T-helper 1 cell treated with Interleukin-12 subunit alpha and Interleukin-12 subunit beta and Interleukin-4 antibody, amounts not matched to agents 30 ng/mL and 1 ng/mL, for 36 hours (primary cell): ENCODE data around the gene SETD3. TPM values are rescaled to one million over a fixed set of nuclear protein-coding genes. Genes with fewer than 3 reads are reported as not detected.

ENCODE experiments used
- intact Hi-C: fragments of 100-400 bp; cut with micrococcal nuclease; formaldehyde crosslinking; loops from one replicate; pipeline ENCODE4 v1.15.1; 2024
- total RNA-seq: library from RNA; stranded (reverse); gene quantifications from 2 replicates; pipeline ENCODE4 v1.2.3, GENCODE V29; 2022

SETD3 gene
- total RNA-seq, 1 donor from 2014 or later: 59.5 TPM

DNA sequence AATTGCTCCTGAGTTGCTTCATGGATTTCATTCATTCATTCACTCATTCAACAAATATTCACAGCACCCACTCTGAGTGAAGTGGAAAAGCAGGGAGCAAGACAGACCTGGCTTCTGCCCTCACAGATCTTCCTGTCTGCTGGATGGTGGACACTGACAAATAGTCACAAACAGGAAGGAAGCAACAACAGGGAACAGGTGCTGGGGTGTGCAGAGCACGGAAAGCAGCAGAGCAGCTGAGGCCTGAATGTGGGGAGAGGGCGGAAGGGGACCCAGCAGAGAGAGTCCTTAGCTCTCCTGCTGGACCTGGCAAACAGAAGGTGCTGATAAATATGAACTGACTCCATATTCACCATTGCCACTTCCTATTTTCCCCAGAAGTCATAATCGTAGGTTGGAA is 54.4 kb downstream of the SETD3 start:
- intact Hi-C loops: no loop called here

DNA sequence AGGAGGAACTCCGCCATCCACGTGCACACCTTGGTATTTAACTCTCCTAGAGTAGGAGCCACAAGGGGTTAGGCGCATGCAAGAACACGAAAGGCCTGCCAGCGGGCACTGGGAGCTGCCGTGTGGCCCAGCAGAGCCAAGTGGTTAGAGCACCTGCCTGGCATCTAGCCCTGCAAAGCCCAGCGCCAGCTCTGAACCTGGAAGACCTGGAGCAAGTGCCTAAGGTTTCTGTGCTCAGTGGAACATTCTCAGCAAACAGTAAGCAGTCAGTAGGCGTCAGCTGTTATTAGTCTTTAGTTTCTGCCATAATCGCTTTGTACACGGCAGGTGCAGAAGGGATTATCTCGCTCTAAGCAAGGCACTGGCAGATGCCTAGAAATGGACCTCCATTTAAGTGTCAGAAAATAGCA is 55.4 kb downstream of the SETD3 start:
- intact Hi-C loops: no loop called here

GRCh38 chr14:99424306-99424877 is 56.3 kb downstream of the SETD3 start:
- intact Hi-C loops: no loop called here

- intact Hi-C loops: no loop called here
These were observed 57.2 kb downstream of the SETD3 start for GRCh38 chr14:99423434-99423833.

GRCh38 chr14:99422228-99423010 is 58.2 kb downstream of the SETD3 start:
- intact Hi-C loops: no loop called here

GRCh38 chr14:99420711-99421110 is 59.9 kb downstream of the SETD3 start:
- intact Hi-C loops: no loop called here

DNA sequence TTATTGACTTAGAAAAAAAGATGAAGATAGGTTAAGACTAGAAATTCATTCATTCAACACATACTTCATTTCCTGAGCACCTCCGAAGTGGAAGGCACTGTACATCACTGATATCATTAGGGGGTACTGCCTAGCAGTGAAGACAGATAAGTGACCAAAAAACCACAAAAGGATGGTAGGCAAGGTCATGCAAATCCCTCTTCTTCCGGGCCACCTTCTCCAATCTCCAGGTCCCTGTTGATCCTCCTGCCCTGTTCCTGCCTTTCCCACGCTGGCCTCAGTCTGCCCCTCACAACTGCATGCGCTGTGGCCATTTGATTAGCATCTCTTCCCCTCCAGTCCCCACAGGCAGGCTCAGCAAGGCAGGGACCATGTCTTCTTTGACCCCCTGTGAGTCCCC is 60.8 kb downstream of the SETD3 start:
- intact Hi-C loops: loop anchor here (10.0 kb wide), 1 partner anchor 1445 kb away; no protein-coding TSS in a partner anchor

- intact Hi-C loops: loop anchor here (10.0 kb wide), 1 partner anchor 1443 kb away; no protein-coding TSS in a partner anchor
These were observed 62.4 kb downstream of the SETD3 start for GRCh38 chr14:99418242-99418641.

- intact Hi-C loops: loop anchor here (10.0 kb wide), 1 partner anchor 1442 kb away; no protein-coding TSS in a partner anchor
These were observed 63.8 kb downstream of the SETD3 start for GRCh38 chr14:99416909-99417308.

GRCh38 chr14:99415496-99416281 is 65.0 kb downstream of the SETD3 start:
- intact Hi-C loops: loop anchor here (1.0 to 10.0 kb wide), 8 partner anchors 22 to 1441 kb away; partner anchors contain the start of genes BCL11B and CCNK

DNA sequence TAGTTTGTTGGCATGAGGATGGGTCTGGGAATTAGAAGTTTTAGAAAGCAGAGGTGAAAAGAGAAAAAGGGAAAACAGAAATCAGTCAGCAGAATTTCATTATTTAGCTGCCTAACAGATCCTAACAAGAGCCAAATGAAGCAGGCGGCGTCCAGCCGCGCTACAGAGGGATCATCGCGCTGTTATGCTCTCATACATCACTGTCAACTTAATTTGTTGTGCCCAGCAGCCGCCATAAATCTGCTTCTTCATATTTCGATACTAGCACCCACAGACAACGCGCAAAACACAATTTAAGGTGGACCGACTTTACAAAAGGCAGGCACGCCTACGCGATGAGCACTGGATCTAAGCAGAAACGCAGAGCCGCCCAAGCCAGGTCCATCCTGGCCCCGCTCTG is 66.7 kb downstream of the SETD3 start:
- intact Hi-C loops: loop anchor here (2.0 to 10.0 kb wide), 3 partner anchors 227 to 1439 kb away; no protein-coding TSS in a partner anchor

DNA sequence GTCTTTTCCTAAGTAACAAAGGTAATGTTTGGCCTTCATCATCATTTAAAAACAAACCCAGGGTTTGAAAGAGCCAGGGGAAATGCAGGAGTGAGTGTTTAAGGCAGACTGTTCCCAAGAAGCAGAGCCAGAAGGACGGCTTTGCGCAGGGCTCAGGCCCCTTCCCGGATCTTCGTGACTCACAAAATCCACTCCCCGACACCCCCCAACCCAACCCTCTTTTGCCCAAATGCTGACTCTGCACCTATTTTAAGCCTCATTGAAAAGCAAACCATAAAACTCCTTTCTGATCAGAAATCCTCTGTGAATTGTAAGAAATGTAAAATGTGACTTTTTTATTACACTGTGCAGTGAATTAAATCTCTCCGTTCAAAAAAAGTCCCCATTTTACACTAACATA is 67.5 kb downstream of the SETD3 start:
- intact Hi-C loops: loop anchor here (10.0 kb wide), 1 partner anchor 1438 kb away; no protein-coding TSS in a partner anchor

DNA sequence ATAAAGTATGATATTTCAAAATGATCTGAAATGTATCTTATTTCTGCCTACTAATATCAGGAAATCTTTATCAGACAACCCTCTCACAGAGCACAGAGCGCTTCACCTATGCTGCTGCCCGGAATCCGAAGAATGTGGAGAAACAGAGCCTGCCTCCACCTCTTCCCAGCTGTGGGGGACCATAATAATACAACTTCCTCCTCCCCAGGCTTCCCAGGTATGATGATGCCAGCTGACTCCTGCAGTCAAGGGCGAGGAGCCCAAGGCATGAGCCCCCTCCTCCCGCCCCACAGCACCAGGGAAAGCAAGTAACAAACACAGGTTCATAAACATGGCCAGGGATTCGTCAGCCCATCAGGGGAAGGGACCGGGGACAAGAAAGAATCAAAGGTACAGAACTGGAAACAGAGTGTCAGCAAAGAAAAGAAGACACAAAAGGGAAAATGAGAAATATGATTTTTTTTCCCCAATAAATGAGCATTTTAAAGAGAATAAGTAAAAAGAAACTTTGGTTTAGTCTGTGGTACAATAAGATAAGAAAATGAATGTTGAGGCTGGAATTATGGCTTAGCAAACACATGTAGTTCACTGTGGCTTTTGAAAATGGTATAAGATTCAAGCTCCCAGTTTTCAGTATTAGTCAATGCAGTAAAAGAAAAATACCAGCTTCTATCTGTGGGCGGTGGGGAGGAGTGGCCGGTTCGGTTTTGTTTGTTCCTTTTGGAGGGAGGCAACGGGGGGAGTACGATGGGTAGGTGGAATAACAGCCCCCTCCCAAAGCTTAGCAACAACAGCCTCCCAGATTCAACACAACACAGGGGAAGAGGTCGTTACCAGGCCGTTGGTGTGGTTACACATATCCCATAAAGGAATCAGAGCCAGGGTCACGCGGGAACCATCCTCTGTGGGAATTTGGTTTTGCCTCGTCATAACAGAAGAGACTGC is 68.3 kb downstream of the SETD3 start:
- intact Hi-C loops: loop anchor here (10.0 kb wide), 1 partner anchor 1438 kb away; no protein-coding TSS in a partner anchor

GRCh38 chr14:99410019-99410418 is 70.6 kb downstream of the SETD3 start:
- intact Hi-C loops: loop anchor here (10.0 kb wide), 1 partner anchor 1435 kb away; no protein-coding TSS in a partner anchor

GRCh38 chr14:99408971-99409289 is 71.7 kb downstream of the SETD3 start:
- intact Hi-C loops: no loop called here

GRCh38 chr14:99408286-99408970 is 72.2 kb downstream of the SETD3 start:
- intact Hi-C loops: no loop called here

DNA sequence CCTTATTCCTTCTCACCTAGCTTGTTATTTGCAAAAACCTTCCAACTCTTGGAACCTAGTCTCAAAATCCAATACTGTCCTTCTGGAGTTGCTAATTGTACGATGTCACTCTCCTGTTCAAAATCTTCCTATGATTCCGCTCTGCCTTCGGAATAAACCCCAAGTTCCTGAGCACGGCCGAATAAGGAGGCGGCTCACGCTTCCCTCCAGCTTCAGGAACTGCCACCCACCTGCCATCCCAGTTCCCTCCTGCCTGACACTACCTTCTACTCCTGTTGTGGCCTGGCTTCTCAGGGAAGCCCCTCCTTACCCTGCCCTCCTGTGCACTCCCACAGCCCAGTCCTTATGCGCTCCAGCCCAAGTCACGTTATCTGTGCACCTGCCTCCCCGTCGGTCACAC is 73.2 kb downstream of the SETD3 start:
- intact Hi-C loops: no loop called here

GRCh38 chr14:99402950-99403349 is 77.7 kb downstream of the SETD3 start:
- intact Hi-C loops: no loop called here

GRCh38 chr14:99402285-99402648 is 78.4 kb downstream of the SETD3 start:
- intact Hi-C loops: no loop called here

DNA sequence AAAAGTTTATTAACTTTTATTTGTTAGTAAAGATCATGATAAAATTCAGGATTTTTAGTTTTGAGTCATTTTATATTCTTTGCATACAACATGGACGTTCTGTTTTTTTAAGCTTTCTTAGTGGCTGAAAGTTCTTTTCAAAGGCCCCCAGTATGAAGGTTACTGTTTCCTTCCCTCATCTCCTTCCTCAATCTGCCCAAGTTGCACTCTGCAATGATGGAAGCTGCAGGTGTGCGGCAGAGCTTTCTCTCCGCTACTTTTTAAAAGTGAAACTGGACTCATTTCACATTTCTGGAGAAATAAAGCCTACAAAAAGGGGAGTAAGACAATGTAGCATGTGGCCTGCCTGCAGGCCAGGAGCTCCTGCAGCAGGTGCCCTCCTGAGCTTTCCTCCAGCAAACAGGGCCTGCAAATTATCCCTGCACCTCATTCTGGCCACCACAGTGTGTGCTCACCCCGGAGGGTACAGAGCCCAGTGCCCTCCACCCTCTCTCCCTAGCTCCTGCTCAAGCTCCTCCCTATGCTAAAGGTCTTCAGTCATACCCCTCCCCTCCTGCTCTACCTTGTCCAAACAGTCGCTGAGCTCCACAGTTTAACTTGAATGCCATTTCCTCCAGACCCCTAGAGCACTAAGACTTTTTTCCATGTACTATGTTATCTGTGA is 78.9 kb downstream of the SETD3 start:
- intact Hi-C loops: no loop called here
